ENCODE data around the gene MAPKAPK3.

The MAPKAPK3 gene

GRCh38 chr3:50607271-50608091 is 9.5 kb upstream of the MAPKAPK3 start:
- no peak for DNase-seq (ENCODE audit: extremely low read depth in 1 of 2, low read depth in 1 of 2)

GRCh38 chr3:50608278-50608677 is 8.7 kb upstream of the MAPKAPK3 start:
- no peak for DNase-seq (ENCODE audit: extremely low read depth in 1 of 2, low read depth in 1 of 2)

GRCh38 chr3:50609071-50609762 is 7.7 kb upstream of the MAPKAPK3 start:
- no peak for DNase-seq (ENCODE audit: extremely low read depth in 1 of 2, low read depth in 1 of 2)

GRCh38 chr3:50609763-50610085 is 7.2 kb upstream of the MAPKAPK3 start:
- DNase-seq (ENCODE audit: extremely low read depth in 1 of 2, low read depth in 1 of 2) = no peak

- DNase-seq (ENCODE audit: extremely low read depth in 1 of 2, low read depth in 1 of 2) = no peak
Observed at GRCh38 chr3:50610181-50610971, 6.6 kb upstream of the MAPKAPK3 start.

GRCh38 chr3:50610992-50611463 is 5.9 kb upstream of the MAPKAPK3 start:
- no peak for DNase-seq (ENCODE audit: extremely low read depth in 1 of 2, low read depth in 1 of 2)

- peak; percentile 98 for DNase-seq (ENCODE audit: extremely low read depth in 1 of 2, low read depth in 1 of 2)
Observed at GRCh38 chr3:50611464-50612233, 5.3 kb upstream of the MAPKAPK3 start, which contains the start of gene CISH. Gene CISH (minus strand): TSS chr3:50611774. CDS start chr3:50611650, 124 bp downstream.

GRCh38 chr3:50612234-50612882 is 4.6 kb upstream of the MAPKAPK3 start:
- DNase-seq (ENCODE audit: extremely low read depth in 1 of 2, low read depth in 1 of 2) = no peak

- DNase-seq (ENCODE audit: extremely low read depth in 1 of 2, low read depth in 1 of 2) = no peak
Observed at GRCh38 chr3:50612970-50613846, 3.7 kb upstream of the MAPKAPK3 start.

- DNase-seq (ENCODE audit: extremely low read depth in 1 of 2, low read depth in 1 of 2) = no peak
Observed at GRCh38 chr3:50615190-50615589, 1.8 kb upstream of the MAPKAPK3 start.

- DNase-seq (ENCODE audit: extremely low read depth in 1 of 2, low read depth in 1 of 2) = peak in 1 of 2 donors; percentile 78
Observed at GRCh38 chr3:50616003-50616769, 765 bp upstream of the MAPKAPK3 start.

GRCh38 chr3:50616770-50617095 is 218 bp upstream of the MAPKAPK3 start:
- DNase-seq (ENCODE audit: extremely low read depth in 1 of 2, low read depth in 1 of 2) = peak; percentile 91 to 93

GRCh38 chr3:50617911-50618481 is 1.0 kb downstream of the MAPKAPK3 start:
- DNase-seq (ENCODE audit: extremely low read depth in 1 of 2, low read depth in 1 of 2) = no peak

- no peak for DNase-seq (ENCODE audit: extremely low read depth in 1 of 2, low read depth in 1 of 2)
Observed at GRCh38 chr3:50620420-50620819, 3.5 kb downstream of the MAPKAPK3 start.

- no peak for DNase-seq (ENCODE audit: extremely low read depth in 1 of 2, low read depth in 1 of 2)
Observed at GRCh38 chr3:50620820-50621219, 3.9 kb downstream of the MAPKAPK3 start.

GRCh38 chr3:50622881-50623280 is 5.9 kb downstream of the MAPKAPK3 start:
- no peak for DNase-seq (ENCODE audit: extremely low read depth in 1 of 2, low read depth in 1 of 2)

- DNase-seq (ENCODE audit: extremely low read depth in 1 of 2, low read depth in 1 of 2) = peak in 1 of 2 donors; percentile 71
Observed at GRCh38 chr3:50623840-50624474, 7.0 kb downstream of the MAPKAPK3 start.

GRCh38 chr3:50624634-50625033 is 7.7 kb downstream of the MAPKAPK3 start:
- no peak for DNase-seq (ENCODE audit: extremely low read depth in 1 of 2, low read depth in 1 of 2)
